NCI-H345 treated with DMSO at 0.1 percent for 48 hours (cell line): ENCODE measurements around the gene CHRNA4.
"Not testable (repeated sequence)": the region's sequence is repeated elsewhere in the genome, so short reads cannot be mapped to it uniquely, and the experiment has no call there.

ENCODE experiments used
- DNase-seq: peaks from one replicate; lab custom pipeline; 2025; ENCODE audit not compliant: unreplicated experiment; lab: John Stamatoyannopoulos, UW

Gene CHRNA4

GRCh38 chr20:63336232-63336752 lies 24.9 kb downstream of the CHRNA4 start:
- DNase-seq, result no peak

- no peak for DNase-seq
These were observed 25.4 kb downstream of the CHRNA4 start for GRCh38 chr20:63335711-63336110.

GRCh38 chr20:63335060-63335459 lies 26.1 kb downstream of the CHRNA4 start:
- not testable (repeated sequence) for DNase-seq

- DNase-seq, result no peak
These were observed 26.8 kb downstream of the CHRNA4 start for GRCh38 chr20:63334356-63334755.

- DNase-seq, result no peak
These were observed 27.8 kb downstream of the CHRNA4 start for GRCh38 chr20:63333241-63333836.

GRCh38 chr20:63332488-63333240 lies 28.5 kb downstream of the CHRNA4 start:
- no peak for DNase-seq

GRCh38 chr20:63331741-63332400 lies 29.3 kb downstream of the CHRNA4 start:
- DNase-seq, result no peak

- DNase-seq, result no peak
These were observed 30.2 kb downstream of the CHRNA4 start for GRCh38 chr20:63330940-63331339.

- DNase-seq, result no peak
These were observed 30.9 kb downstream of the CHRNA4 start for GRCh38 chr20:63330084-63330760.

GRCh38 chr20:63329331-63330083 lies 31.6 kb downstream of the CHRNA4 start:
- DNase-seq, result no peak

- DNase-seq, result no peak
These were observed 32.4 kb downstream of the CHRNA4 start for GRCh38 chr20:63328718-63329275.

GRCh38 chr20:63328026-63328700 lies 33.0 kb downstream of the CHRNA4 start:
- no peak for DNase-seq

GRCh38 chr20:63327231-63327745 lies 33.9 kb downstream of the CHRNA4 start:
- no peak for DNase-seq

- no peak for DNase-seq
These were observed 34.6 kb downstream of the CHRNA4 start for GRCh38 chr20:63326314-63327230.

- DNase-seq, result no peak
These were observed 35.4 kb downstream of the CHRNA4 start for GRCh38 chr20:63325554-63326313.

GRCh38 chr20:63325021-63325471 lies 36.1 kb downstream of the CHRNA4 start:
- no peak for DNase-seq

GRCh38 chr20:63323357-63323981 lies 37.7 kb downstream of the CHRNA4 start:
- no peak for DNase-seq
